ENCODE data around the gene ZNF107. TPM values are rescaled to one million over a fixed set of nuclear protein-coding genes. Genes with fewer than 3 reads are reported as not detected.

Gene ZNF107
- total and polyA plus RNA-seq, 8 donors: 3.8 to 13.1 (median 11.2) TPM

GRCh38 chr7:64637521-64638445 is 28.1 kb upstream of the ZNF107 start:
- Histone ChIP-seq H3K4me3 (no peak overlapping the region), H3K9me3 (peaks cover 0 to 8% of the 10 kb centered on the region in 2 donors), H3K4me1 (no peaks in the 10 kb centered on the region), H3K36me3 (no peaks in the 10 kb centered on the region), H3K27me3 (no peaks in the 10 kb centered on the region), H3K27ac (peak overlapping the region in 1 of 2 donors; percentile 53)
- ATAC-seq (no peak), DNase-seq (no peak)
- TF ChIP-seq CTCF (IDR thresholded peaks at IDR 0.05): no peak
- intact Hi-C loops (cut with DNase I): no loop called here

GRCh38 chr7:64638822-64639221 is 27.1 kb upstream of the ZNF107 start:
- intact Hi-C loops (cut with DNase I): no loop called here
- peak overlapping the region in 1 of 2 donors; percentile 5 for H3K27ac ChIP-seq
- no peak for TF ChIP-seq CTCF (IDR thresholded peaks at IDR 0.05)
- ATAC-seq (no peak), DNase-seq (no peak)
- no peaks in the 10 kb centered on the region for H3K27me3 ChIP-seq
- H3K4me3 ChIP-seq: no peak overlapping the region
- H3K4me1 ChIP-seq: no peaks in the 10 kb centered on the region
- H3K36me3 ChIP-seq: no peaks in the 10 kb centered on the region
- peaks cover 0 to 12% of the 10 kb centered on the region in 2 donors for H3K9me3 ChIP-seq

- no peak overlapping the region for H3K4me3 ChIP-seq
- no peak for ATAC-seq
- H3K4me1 ChIP-seq: no peaks in the 10 kb centered on the region
- intact Hi-C loops (cut with DNase I): no loop called here
- H3K9me3 ChIP-seq: peaks cover 0 to 14% of the 10 kb centered on the region in 2 donors
- TF ChIP-seq CTCF (IDR thresholded peaks at IDR 0.05): no peak
- no peaks in the 10 kb centered on the region for H3K27me3 ChIP-seq
- H3K36me3 ChIP-seq: no peaks in the 10 kb centered on the region
- H3K27ac ChIP-seq: peak overlapping the region in 1 of 2 donors; percentile 28
- no peak for DNase-seq
These were observed 26.5 kb upstream of the ZNF107 start for GRCh38 chr7:64639267-64640001.

- no peak for DNase-seq
- no peak for TF ChIP-seq CTCF (IDR thresholded peaks at IDR 0.05)
- H3K27me3 ChIP-seq: no peaks in the 10 kb centered on the region
- no peaks in the 10 kb centered on the region for H3K4me1 ChIP-seq
- peak overlapping the region in 1 of 2 donors; percentile 18 for H3K27ac ChIP-seq
- ATAC-seq: no peak
- intact Hi-C loops (cut with DNase I): no loop called here
- peaks cover 0 to 16% of the 10 kb centered on the region in 2 donors for H3K9me3 ChIP-seq
- no peaks in the 10 kb centered on the region for H3K36me3 ChIP-seq
- H3K4me3 ChIP-seq: no peak overlapping the region
These were observed 25.4 kb upstream of the ZNF107 start for GRCh38 chr7:64640504-64640903.

GRCh38 chr7:64642046-64642445 is 23.9 kb upstream of the ZNF107 start:
- Histone ChIP-seq H3K4me3 (no peak overlapping the region), H3K36me3 (no peaks in the 10 kb centered on the region), H3K27ac (no peak overlapping the region), H3K4me1 (no peaks in the 10 kb centered on the region), H3K9me3 (peaks cover 0 to 16% of the 10 kb centered on the region in 2 donors), H3K27me3 (no peaks in the 10 kb centered on the region)
- intact Hi-C loops (cut with DNase I): no loop called here
- ATAC-seq (no peak), DNase-seq (no peak)
- TF ChIP-seq CTCF (IDR thresholded peaks at IDR 0.05): no peak
